OCI-M2 (cell line): ENCODE data around the gene CD99.

ENCODE experiments used
- DNase-seq: peaks from one replicate; lab custom pipeline; 2025; ENCODE audit not compliant: unreplicated experiment; lab: John Stamatoyannopoulos, UW

Gene CD99, protein sequence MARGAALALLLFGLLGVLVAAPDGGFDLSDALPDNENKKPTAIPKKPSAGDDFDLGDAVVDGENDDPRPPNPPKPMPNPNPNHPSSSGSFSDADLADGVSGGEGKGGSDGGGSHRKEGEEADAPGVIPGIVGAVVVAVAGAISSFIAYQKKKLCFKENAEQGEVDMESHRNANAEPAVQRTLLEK

DNA sequence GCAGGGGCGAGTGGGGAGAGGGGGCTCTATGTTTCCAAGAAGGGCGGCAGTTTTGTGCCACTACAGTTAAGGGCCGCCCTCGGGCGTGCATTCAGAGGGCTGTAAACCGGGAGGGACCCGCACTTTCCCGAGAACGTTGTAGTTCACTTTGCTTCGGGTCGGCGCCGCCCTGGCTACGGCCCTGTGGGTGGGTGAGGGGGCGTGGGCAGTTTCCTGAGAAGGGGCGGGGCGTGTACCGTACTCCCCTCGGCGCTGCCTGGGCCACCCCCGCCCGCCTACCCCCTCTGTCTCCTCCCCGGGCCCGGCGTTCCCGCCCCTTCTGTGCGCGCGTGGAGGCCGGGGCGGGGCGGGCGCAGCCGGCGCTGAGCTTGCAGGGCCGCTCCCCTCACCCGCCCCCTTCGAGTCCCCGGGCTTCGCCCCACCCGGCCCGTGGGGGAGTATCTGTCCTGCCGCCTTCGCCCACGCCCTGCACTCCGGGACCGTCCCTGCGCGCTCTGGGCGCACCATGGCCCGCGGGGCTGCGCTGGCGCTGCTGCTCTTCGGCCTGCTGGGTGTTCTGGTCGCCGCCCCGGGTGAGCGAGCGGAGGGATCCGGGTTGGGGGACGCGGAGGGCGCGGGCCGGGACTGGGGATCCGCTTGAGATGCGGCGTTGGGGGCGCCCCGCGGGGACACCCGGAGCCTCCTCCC, at the start of gene CD99:
CD99 (plus strand) TSS at position 440 of the 687 bp plus-strand sequence; CDS start at position 506, 66 bp downstream.
- no peak for DNase-seq

DNA sequence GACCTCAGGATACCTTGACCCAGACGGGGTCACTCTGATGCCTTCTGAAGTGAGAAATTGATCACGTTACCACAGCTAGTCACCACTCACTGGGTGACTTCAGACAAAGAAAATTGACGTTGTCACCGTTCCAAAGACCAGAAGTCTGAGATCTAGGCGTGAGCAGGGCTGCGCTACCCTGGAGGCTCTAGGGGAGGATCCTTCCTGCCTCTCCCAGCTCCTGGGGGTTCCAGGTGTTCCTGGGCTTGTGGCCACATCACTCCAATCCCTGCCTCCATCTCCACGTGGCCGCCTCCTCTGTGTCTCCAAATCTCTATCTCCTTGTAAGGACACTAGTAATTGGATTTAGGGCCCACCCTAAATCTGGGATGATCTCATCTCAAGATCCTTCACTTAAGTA, 48.9 kb upstream of the CD99 start:
- DNase-seq = no peak

DNA sequence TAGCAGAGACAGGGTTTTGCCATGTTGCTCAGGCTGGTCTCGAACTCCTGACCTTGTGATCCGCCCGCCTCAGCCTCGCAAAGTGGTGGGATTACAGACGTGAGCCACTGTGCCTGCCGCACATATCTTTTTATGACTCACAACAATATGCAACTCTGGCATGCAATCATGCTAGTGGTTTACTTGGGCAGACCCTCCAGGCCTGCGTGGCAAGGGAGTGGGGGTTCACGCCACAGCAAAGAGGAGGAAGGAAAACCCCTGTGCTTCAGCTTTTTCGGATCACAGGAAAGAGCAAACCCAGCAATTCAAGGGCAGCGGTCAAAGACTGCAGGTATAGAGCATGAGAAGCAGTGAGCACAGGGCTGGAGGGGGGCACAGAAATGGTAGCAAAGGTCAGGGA, 48.3 kb upstream of the CD99 start:
- DNase-seq = no peak

DNA sequence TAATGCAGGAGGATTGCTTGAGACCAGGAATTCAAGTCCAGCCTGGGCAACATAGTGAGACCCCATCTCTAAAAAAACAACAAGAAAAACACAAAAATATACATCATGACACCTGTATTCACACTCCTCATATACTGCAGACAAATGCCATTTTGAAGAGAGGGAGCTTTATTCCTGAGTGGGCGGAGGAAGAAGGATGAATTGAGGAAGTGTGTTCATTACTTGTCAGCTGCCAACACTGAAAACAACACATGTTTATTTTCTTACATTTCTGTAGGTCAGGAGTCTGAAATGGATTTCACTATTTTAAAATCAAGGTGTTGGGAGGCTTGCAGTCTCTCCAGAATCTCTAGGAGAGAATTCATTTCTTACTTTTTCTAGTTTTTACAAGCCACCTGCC, 47.2 kb upstream of the CD99 start:
- DNase-seq = no peak

DNA sequence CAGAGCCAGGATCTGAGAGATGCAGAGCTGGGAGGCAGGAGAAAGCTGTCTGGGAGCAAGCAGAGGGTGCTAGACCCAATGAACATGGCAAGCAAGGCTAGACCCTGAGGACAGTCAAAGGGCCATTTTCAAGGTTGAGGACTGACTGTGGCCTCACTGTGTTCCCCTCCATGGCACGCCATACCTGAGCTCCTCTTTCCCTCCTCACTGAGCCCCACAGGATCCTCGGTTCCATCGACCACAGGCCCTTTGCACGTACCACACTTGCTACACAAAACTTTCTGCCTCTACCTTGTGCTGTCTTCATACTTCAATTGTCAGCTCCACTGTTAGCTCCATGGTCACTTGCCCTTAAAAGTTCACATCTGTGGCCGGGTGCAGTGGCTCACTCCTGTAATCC, 45.5 kb upstream of the CD99 start:
- no peak for DNase-seq

DNA sequence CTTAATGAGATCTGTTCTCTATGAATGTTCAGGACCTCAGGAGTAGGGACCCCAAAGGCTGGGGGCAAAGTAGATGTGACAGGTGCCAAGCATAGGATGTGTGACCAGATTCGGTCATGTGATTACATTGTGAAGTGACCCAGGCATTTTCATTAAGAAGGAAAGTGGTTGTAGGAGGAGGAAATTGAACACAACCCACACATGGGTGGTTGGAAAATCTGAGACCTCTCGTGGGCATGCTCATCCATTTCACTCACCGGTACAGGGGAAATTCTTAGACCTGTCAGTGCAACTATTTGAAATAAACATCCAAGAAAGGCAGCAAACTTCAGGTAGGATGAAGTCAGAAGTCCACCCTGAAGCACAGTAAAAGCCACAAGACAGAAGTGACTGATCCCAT, 43.5 kb upstream of the CD99 start:
- DNase-seq = no peak

DNA sequence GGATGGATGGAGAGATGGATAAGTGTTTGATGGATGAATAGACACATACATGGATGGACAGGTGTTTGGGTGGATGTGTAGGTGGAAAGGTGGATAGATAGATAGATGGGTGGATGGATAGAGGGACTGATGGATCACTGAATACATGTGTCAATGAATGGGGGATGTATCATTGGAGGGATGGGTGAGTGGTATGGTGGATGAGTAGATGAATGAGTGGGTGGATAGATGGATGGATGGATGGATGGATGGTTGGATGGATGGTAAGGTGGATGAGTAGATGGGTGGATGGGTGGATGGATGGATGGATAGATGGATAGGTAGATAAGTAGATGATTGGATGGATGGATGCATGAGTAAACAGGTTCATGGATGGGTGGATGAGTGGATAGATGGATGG, 41.1 kb upstream of the CD99 start:
- DNase-seq = no peak

DNA sequence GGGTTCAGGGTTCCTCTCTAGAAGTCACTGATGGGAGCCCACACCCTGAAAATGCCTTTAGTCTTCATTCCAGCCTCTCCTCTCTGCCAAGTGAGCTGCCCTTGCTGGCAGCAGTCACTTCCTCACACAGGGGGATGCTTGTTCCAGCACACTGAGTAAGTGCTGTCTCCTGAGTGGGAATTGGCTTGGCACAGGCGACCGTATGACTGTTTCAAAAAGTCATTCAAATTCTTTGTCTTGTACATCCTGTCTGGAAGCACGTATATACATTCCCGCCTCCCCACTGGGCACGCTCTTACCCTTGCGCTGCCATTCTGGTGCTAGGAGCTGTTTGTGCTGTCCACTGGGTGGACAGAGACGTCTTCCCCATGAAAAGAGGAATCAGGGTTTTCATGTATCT, 40.2 kb upstream of the CD99 start:
- DNase-seq = no peak

DNA sequence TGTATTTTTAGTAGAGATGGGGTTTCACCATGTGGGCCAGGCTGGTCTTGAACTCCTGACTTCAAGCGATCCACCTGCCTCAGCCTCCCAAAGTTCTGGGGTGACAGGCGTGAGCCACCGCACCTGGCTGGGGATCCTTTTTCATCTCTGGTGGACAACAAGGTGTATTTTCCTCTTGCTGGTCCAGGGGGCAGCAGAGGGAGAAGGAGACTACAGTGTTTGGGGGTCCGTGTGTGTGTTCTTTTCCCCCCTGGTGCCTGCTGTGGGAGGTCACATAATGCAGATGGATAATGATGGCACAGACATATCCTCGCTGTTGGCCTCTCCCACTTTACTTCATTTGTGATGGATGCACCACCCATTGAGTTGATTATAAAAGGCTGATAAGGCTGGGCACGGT, 39.0 kb upstream of the CD99 start:
- no peak for DNase-seq

DNA sequence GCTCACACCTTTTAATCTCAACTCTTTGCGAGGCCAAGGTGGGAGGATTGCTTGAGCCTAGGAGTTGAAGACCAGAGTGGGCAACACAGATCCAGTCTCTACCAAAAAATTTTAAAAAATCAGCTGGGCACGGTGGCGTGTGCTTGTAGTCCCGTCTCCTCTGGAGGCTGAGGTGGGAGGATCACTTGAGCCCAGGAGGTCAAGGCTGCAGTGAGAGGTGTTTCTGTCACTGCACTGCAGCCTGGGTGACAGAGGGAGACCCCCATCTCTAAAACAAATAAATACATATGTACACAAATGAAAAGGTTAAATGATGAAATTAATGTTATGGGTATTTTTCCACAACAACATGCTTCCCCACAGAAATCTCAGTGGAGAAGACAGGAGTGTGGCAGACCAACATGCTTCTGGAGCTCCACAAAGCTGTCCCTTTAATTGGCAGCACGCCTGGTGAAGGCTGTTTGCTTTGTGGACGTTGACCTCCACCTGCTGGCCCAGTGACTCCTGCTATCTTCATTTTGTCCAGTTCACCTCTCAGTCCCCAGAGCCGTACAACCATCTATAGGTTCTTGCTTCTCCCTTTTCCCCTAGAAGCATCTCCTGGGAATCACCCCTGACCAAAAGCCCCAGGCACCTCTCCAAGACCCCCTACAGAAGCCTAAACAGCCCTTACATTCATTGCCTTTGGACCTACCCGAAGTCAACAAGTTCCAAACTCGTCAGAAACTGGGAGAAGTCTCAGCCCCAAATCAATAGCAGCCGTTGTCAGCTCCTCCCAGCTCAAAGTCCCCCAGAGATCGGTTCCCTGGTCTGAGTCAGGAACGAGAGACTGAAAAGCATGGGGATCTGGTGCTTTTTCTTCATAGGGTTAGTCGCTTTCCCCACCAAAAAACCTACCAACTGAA, 36.4 kb upstream of the CD99 start:
- no peak for DNase-seq

DNA sequence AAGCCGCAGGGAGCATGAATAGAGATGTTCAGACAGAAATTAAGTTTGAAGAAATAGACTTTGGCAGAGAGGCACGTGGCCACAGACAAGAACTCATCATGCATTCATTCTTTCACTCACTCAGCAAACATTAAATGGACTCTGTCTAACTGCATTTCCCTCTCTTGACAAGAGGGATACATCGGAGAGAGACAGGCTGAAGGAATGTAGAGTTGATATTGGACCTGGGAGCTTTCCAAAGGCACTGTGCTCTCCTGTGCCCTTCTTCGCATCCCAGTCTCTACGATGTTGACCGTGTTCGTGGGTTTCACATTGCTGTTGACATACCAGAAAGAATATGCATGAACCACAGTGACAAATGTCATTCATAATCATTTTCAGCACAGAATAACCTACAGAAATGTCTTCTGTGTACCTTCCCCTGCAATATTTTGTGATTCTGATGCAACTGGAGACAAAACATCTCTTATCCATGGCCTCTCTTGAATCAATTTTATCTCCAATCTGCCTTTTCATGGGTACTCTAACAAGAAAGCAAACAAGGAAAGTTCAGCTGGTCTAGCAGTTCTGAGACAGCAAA, 34.7 kb upstream of the CD99 start:
- DNase-seq = no peak

DNA sequence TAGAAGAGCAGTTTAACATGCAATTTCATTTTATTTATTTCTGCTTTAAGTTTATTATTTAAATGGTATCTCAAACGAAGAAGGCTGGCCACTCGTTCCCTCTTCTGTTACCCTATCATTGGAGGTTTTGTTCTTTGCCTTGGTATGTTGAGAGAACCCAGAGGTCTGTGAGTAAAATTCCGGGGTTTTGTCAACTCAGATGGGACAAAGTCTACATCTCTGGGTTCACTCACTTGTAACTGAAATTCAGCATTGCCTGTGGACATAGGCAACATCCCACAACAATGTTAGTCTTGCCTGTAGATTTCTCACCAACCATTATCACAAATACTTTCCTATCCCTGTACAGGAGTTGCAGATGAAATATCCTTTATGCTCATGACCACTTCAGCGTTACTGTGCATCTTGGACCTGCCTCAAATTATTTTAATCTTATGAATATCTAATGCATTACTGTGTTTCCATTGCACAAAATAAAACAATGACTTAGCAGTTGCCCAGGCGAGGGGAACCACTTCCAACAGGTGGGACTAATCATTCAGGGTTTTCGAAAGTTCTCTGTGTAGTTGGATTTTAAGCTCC, 33.5 kb upstream of the CD99 start:
- DNase-seq = no peak

DNA sequence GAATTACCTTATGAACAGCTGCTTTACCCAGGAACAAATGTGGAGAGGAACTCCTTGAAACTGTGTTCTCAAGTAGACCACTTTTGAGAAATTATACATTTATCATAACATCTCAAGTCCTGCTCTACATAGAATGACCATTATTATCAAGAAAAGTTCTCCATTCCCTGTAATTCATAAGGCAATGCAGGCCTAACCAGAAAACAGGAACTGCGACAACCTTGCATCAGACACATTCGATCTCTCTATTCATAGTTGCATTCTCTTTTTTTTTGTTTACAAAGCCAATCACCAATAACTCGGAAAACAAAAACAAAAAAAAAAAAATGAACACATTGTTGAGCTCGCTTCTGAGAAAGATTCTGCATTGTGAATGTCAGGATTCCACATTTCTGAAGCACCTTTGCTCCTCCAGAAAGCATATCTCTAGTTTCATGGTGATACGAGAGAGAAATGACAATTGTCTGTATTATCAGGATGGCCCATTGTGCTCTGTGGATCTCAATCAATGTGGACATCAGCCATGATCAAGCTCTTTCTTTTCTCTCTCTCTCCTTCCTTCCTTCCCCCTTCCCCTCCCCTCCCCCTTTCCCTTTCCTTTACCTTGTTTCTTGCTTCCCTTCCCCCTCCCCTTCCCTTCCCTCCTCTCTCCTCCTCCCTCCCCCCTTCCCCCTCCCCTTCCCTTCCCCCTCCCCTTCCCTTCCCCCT, 32.4 kb upstream of the CD99 start:
- no peak for DNase-seq

DNA sequence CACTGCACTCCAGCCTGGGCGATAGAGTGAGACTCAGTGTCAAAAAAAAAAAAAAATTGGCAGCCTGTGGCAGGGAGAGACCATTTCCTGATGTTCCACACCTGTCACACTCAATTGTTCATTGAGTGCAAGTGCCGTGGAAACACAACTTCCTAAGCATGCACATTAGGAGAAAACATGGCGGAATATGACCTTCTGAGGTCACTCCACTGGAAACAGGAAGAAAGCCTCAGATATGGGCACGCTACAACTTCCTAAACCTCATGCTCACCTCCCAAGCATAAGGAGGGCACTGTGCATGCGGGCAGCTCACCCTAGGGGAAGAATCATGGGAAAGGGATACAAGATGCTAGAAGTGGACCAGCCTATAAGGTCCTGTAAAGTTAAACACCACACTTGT, 28.5 kb upstream of the CD99 start:
- no peak for DNase-seq

DNA sequence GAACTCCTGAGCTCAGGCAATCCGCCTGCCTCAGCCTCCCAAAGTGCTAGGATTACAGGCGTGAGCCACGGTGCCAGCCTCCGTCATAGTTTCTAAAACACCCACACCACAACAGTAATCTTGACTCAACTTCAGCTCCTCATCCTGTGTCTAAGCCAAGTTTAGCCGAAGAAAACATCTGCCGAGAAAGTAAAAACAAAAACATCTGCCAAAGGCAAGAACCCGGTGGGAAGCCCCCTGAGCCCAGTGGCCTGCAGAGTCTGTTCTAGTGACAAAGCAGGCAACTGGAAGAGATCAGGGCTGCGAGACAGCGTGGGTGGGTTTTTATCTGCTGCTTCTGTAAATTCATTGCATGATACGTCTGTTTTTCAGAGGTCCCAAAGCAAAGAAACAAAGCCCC, 26.6 kb upstream of the CD99 start:
- DNase-seq = no peak

DNA sequence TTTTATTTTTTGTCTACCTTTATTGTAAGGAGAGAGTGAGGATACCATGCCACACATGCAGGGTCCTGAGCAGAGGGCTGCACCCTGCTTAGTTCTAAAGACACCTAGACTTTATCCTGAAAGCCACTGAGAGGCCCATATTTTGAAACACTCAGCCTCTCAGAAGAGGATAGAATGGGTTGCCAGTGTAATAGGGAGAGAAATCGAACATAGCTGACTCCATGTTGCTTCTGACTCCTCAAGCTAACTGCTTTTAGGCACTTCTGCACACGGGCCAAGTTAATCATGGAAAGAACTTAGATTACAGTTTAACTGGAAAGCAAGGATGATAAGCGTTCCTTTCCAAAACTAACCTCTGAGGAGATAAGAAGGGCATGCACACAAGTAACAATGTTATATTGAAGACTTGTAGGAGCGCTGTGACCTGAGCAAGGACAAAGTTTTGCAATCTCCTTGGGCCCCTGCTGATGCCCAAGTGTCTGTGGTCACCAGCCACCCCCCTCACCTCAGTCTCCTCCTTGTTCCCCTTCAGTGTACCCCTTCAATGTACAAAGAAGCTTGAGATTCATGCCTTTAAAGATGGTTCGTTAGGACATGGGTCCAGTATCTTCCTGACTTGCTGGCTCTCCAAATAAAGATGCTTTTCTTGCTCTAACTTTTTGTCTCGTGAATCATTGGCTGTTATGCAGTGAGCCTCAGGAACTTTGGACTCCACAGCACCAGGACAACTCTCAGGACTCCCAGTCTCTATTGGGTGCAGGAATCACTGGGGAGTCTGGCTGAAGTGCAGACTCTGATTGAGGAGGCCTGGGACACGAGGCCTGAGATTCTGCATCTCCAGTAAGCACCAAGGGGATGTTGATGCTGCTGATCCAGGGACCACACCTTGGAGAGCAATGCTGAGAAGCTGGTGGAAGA, 25.4 kb upstream of the CD99 start:
- no peak for DNase-seq

DNA sequence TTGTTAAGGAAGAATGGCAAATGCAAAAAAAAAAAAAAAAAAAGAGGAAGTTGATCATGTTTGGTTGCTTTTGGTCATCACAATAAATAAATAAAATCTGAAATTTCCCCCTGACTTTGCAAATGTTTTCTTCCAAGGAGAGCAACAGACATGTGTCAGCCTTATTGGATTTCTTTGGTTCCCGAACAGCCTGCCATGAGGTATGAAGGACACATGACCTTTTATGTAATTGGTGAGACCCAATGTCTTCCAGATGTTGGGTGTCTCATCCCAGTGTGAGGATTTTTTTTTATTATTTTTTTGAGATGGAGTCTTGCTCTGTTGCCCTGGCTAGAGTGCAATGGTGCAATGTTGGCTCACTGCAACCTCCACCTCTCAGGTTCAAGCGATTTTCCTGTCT, 24.6 kb upstream of the CD99 start:
- no peak for DNase-seq

DNA sequence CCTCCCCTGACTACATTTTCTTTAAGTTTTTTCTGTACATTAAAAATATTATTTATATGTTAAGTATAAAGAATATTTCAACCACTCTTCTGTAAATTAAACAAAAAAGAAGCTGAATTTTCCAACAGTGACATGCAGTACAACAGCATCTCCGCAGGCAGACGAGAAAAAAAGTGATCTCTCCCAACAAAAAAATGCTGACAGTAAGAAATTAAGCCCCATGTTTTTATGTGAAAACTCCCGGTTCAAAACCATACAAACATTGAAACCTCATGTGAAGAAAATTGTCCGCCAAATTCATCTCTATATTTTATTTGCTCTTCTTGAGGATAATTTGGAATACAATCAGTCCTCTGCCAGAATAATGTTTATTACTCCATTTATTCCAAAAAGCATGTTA, 20.1 kb upstream of the CD99 start:
- no peak for DNase-seq

DNA sequence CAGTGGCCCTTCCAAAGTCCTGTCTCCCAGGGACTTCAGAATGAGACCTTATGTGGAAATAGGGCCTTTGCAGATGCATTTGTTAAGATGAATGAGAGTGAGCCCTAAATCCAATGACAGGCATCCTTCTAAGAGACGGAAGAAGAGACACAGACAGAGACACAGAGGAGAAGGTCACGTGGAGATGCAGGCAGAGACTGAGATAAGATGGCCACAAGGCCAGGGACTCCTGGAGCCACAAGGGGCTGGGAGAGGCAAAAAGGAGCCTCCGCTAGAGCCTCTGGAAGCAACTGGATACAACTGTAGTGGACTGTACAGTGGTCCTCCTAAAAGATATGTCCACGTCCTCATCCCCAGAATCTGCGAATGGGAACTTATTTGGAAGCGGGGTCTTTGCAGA, 19.0 kb upstream of the CD99 start:
- no peak for DNase-seq

DNA sequence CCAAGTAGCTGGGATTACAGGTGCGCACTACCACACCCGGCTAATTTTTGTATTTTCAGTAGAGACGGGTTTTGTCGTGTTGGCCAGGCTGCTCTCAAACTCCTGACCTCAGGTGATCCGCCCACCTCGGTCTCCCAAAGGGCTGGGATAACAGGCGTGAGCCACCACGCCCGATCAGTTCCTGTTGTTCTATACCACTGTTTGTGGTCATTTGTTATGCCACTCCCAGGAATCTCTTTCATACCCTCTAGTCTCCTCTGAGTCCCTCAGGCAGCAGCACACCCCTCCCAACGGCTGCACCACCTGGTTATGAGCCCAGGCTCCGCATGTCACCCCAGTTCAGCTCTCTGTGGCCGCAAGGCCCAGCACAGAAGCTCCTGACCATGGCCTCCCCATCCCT, 17.5 kb upstream of the CD99 start:
- DNase-seq = no peak
